ENCODE data around the gene TMEM178A. TPM values are rescaled to one million over a fixed set of nuclear protein-coding genes. Genes with fewer than 3 reads are reported as not detected.

Gene TMEM178A
- total and polyA plus RNA-seq, 2 of the 4 experiments (the other 2 are of a cell fraction) = 0.18 to 1.8 TPM

- ATAC-seq (ENCODE audit: low read depth) (no peak), DNase-seq (no peak)
- Histone ChIP-seq H4K20me1 (ENCODE audit: insufficient read depth, low read length) (peaks cover 4% of the 10 kb centered on the region), H3K4me2 (ENCODE audit: low read depth, low read length) (peak overlapping the region; percentile 3; the same call in 1 of the 2 replicates), H3K4me1 (ENCODE audit: control insufficient read depth, insufficient read depth, low read length) (peaks cover 18% of the 10 kb centered on the region), H3K36me3 (ENCODE audit: control insufficient read depth, insufficient read depth, low read length) (peaks cover 10% of the 10 kb centered on the region), H3K23ac (ENCODE audit: low read depth, low read length) (peak overlapping the region; percentile 79), H3K79me1 (ENCODE audit: low read depth in 1 of 2, low read length in 2 of 2) (peaks cover 29 to 61% of the 10 kb centered on the region in 2 experiments), H3K4me3 (ENCODE audit: insufficient read depth, low read depth, low read length) (no peak overlapping the region), H4K8ac (ENCODE audit: low read depth in 2 of 2, low read length in 2 of 2) (peak overlapping the region in 1 of 2 experiments; percentile 42; a peak in 1 of 4 replicates), H2AK5ac (ENCODE audit: low read depth, low read length) (0 out of 2 replicates have a peak overlapping the region, but pooled peaks have one; percentile 37), H2AK9ac (replicated peaks; ENCODE audit: low read depth, low read length, poor library complexity) (no peak overlapping the region), H2BK20ac (ENCODE audit: low read depth, low read length) (peak overlapping the region; percentile 70), H3K14ac (replicated peaks; ENCODE audit: low read depth, low read length) (peak overlapping the region; percentile 58), H3K9me3 (ENCODE audit: control insufficient read depth, insufficient read depth, low read length) (no peaks in the 10 kb centered on the region), H3K18ac (ENCODE audit: low read depth, low read length) (no peak overlapping the region; the same call in 1 of the 2 replicates), H3K4ac (ENCODE audit: low read depth, low read length) (peak overlapping the region; percentile 79), H4K5ac (ENCODE audit: low read depth, low read length) (peak overlapping the region; percentile 33; the same call in 1 of the 2 replicates), H3K9me1 (ENCODE audit: insufficient read depth, low read length) (peaks cover 17% of the 10 kb centered on the region), H3K56ac (ENCODE audit: extremely low read depth, insufficient read depth, low read length) (0 out of 2 replicates have a peak overlapping the region, but pooled peaks have one; percentile 16), H2BK120ac (ENCODE audit: low read depth, low read length) (peak overlapping the region; percentile 60), H2BK15ac (ENCODE audit: low read depth, low read length) (0 out of 3 replicates have a peak overlapping the region, but pooled peaks have one; percentile 15), H4K91ac (ENCODE audit: insufficient read depth, low read depth, low read length) (peak overlapping the region; percentile 72), H3K27me3 (ENCODE audit: control insufficient read depth, insufficient read depth, low read length) (no peaks in the 10 kb centered on the region), H2BK5ac (ENCODE audit: low read depth, low read length, poor library complexity, severe bottlenecking) (peak overlapping the region; percentile 35), H2AFZ (replicated peaks; ENCODE audit: low read length, poor library complexity) (no peak overlapping the region), H3K27ac (ENCODE audit: insufficient read depth, low read length) (no peak overlapping the region), H3K9ac (ENCODE audit: low read depth, low read length) (no peak overlapping the region)
- intact Hi-C loops (cut with micrococcal nuclease) (no loop called here), dilution Hi-C loops (cut with HindIII; ENCODE audit: low sequenced_read_pairs, unreplicated experiment) (no loop called here), in situ Hi-C loops (cut with MboI; ENCODE audit: low sequenced_read_pairs) (no loop called here)
- TF ChIP-seq USF2 (IDR thresholded peaks at IDR 0.05; ENCODE audit: low read depth, low read length) = no peak
- no peak for TF ChIP-seq BHLHE40 (IDR thresholded peaks at IDR 0.05; ENCODE audit: low read depth, low read length)
- TF ChIP-seq CEBPB (IDR thresholded peaks at IDR 0.05; ENCODE audit: low read depth, low read length) = no peak
- TF ChIP-seq CHD1 (IDR thresholded peaks at IDR 0.05; ENCODE audit: low read depth, low read length) = no peak
- TF ChIP-seq CTCF (conservative IDR thresholded peaks at IDR 0.05; ENCODE audit: low read depth, low read length) = no peak
- TF ChIP-seq NFE2L2 (IDR thresholded peaks at IDR 0.05; ENCODE audit: low read depth, low read length) = no peak
- TF ChIP-seq FOS (IDR thresholded peaks at IDR 0.05; ENCODE audit: low read depth, low read length) = no peak
- TF ChIP-seq MXI1 (IDR thresholded peaks at IDR 0.05; ENCODE audit: borderline replicate concordance, low read depth, low read length) = no peak
- TF ChIP-seq ELK1 (IDR thresholded peaks at IDR 0.05; ENCODE audit: borderline replicate concordance, low read depth, low read length) = no peak
- TF ChIP-seq MAZ (IDR thresholded peaks at IDR 0.05; ENCODE audit: borderline replicate concordance, low read depth, low read length) = no peak
- no peak for TF ChIP-seq RFX5 (IDR thresholded peaks at IDR 0.05; ENCODE audit: low read depth, low read length)
- TF ChIP-seq RAD21 (IDR thresholded peaks at IDR 0.05; ENCODE audit: low read length) = no peak
- no peak for TF ChIP-seq RCOR1 (IDR thresholded peaks at IDR 0.05; ENCODE audit: insufficient replicate concordance, low read length)
- TF ChIP-seq POLR2A (IDR thresholded peaks at IDR 0.05; ENCODE audit: low read depth, low read length) = no peak
- TF ChIP-seq MAFK (IDR thresholded peaks at IDR 0.05; ENCODE audit: low read depth, low read length) = no peak
- TF ChIP-seq SMC3 (IDR thresholded peaks at IDR 0.05; ENCODE audit: low read depth, low read length) = no peak
- CTCF ChIA-PET = interaction anchor here (0.6 kb wide), 1 partner anchor 738 kb away, joined by 3 read pairs; no protein-coding TSS in a partner anchor
- 80% methylated on average over 1 of the region's 3 CpGs; no CpG with 5 or more reads in 1 of the 2 experiments for WGBS, 2 experiments (ENCODE audit: extremely low coverage in 2 of 2, insufficient read length in 1 of 2)
- no TSS peak for BruUV-seq (replicated peaks)
- POLR2A ChIA-PET (ENCODE audit: unreplicated experiment) = no interaction called here
Observed at GRCh38 chr2:39735648-39736047, 69.9 kb downstream of the TMEM178A start.

All from IMR-90 (cell line).